H1 (cell line): ENCODE results near the gene USP24.

Source experiments
- CBX5 ChIP-seq: fragments of 300-800, 300-1000 bp; sonication (generic); IDR thresholded peaks from 2 replicates; pipeline ENCODE4 v1.7.1; 2016; ENCODE audit warnings: antibody characterized with exemption, low read length, low read depth
- EP300 ChIP-seq, 2 experiments: IDR thresholded peaks; 1 replicate in 1 of 2; 2 replicates in 1 of 2; pipeline ENCODE4 v1.6.1; 2011 to 2012; ENCODE audit warnings: low read depth in 2 of 2, low read length in 2 of 2, mild to moderate bottlenecking in 2 of 2, borderline replicate concordance in 1 of 2, inconsistent platforms in 1 of 2, moderate library complexity in 1 of 2
- POLR2AphosphoS5 ChIP-seq: IDR thresholded peaks from 2 replicates; pipeline ENCODE4 v1.6.1; 2011; ENCODE audit warnings: low read depth, low read length
- RAD21 ChIP-seq, 2 experiments: IDR thresholded peaks in 1 of 2; conservative IDR thresholded peaks in 1 of 2; 2 replicates each; pipeline ENCODE4 v1.6.1; 2011; ENCODE audit warnings: low read depth in 2 of 2, low read length in 2 of 2, improper control_type of control experiment in 1 of 2, inconsistent platforms in 1 of 2, mild to moderate bottlenecking in 1 of 2, moderate library complexity in 1 of 2
- RFX5 ChIP-seq: IDR thresholded peaks from 2 replicates; pipeline ENCODE4 v1.6.1; 2011; ENCODE audit warnings: low read depth, low read length, improper control_type of control experiment, borderline replicate concordance
- RXRA ChIP-seq: IDR thresholded peaks from 2 replicates; pipeline ENCODE4 v1.6.1; 2011; ENCODE audit warnings: low read depth, mild to moderate bottlenecking, low read length, moderate library complexity; ENCODE audit not compliant: insufficient read depth
- SIN3A ChIP-seq, 2 experiments: IDR thresholded peaks in 1 of 2; conservative IDR thresholded peaks in 1 of 2; 2 replicates each; pipeline ENCODE4 v1.6.1; 2011 to 2012; ENCODE audit warnings: low read length in 2 of 2, improper control_type of control experiment in 1 of 2, low read depth in 1 of 2, mild to moderate bottlenecking in 1 of 2
- SP1 ChIP-seq: IDR thresholded peaks from 2 replicates; pipeline ENCODE4 v1.6.1; 2011; ENCODE audit warnings: low read depth, low read length
- TCF12 ChIP-seq: IDR thresholded peaks from 2 replicates; pipeline ENCODE4 v1.6.1; 2011; ENCODE audit warnings: low read depth, mild to moderate bottlenecking, low read length
- ZNF274 ChIP-seq: IDR thresholded peaks from 2 replicates; pipeline ENCODE4 v1.7.0; 2012; ENCODE audit warnings: low read length, borderline replicate concordance; ENCODE audit errors: extremely low read depth
- TF ChIP-seq, protein P1 (sequence below), 3 experiments: IDR thresholded peaks; 1 replicate in 2 of 3; 2 replicates in 1 of 3; pipeline versions ENCODE4 v1.5.1 to v1.6.1; 2011; ENCODE audit warnings: low read length in 3 of 3, mild to moderate bottlenecking in 3 of 3, inconsistent platforms in 2 of 3, low read depth in 1 of 3, moderate library complexity in 1 of 3; ENCODE audit not compliant: insufficient read depth in 1 of 3; ENCODE audit errors: control extremely low read depth in 1 of 3

DNA sequence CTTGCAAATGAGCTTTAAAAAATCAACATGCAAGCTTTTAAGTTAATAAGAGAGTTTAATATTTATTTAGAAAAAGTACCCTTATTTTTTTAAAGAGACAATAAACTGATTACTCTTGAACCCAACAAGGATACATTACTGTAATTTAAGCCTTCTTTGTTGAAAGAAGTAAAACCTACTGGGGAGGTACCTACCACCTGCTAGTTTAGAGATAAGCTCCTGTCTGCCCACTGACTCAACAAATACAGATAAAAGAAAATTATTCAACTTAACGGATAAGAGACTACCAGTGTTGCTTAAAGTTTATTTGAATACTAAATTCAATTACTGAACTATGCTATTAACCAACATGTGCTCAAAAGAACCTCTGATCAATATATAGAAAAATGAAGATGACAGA is 23.1 kb downstream of the USP24 start:
- no peak for TF ChIP-seq CBX5
- TF ChIP-seq SP1, result no peak
- TF ChIP-seq, protein P1, sequence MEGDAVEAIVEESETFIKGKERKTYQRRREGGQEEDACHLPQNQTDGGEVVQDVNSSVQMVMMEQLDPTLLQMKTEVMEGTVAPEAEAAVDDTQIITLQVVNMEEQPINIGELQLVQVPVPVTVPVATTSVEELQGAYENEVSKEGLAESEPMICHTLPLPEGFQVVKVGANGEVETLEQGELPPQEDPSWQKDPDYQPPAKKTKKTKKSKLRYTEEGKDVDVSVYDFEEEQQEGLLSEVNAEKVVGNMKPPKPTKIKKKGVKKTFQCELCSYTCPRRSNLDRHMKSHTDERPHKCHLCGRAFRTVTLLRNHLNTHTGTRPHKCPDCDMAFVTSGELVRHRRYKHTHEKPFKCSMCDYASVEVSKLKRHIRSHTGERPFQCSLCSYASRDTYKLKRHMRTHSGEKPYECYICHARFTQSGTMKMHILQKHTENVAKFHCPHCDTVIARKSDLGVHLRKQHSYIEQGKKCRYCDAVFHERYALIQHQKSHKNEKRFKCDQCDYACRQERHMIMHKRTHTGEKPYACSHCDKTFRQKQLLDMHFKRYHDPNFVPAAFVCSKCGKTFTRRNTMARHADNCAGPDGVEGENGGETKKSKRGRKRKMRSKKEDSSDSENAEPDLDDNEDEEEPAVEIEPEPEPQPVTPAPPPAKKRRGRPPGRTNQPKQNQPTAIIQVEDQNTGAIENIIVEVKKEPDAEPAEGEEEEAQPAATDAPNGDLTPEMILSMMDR (IDR thresholded peaks at IDR 0.05; ENCODE audit: control extremely low read depth in 1 of 3, insufficient read depth in 1 of 3, low read depth in 1 of 3, low read length in 3 of 3), result no peak
- no peak for TF ChIP-seq ZNF274
- no peak for TF ChIP-seq POLR2AphosphoS5
- TF ChIP-seq TCF12, result no peak
- TF ChIP-seq RFX5, result no peak
- no peak for TF ChIP-seq SIN3A (conservative IDR thresholded peaks at IDR 0.05 in 1 of 2, IDR thresholded peaks at IDR 0.05 in 1 of 2; ENCODE audit: low read depth in 1 of 2, low read length in 2 of 2)
- no peak for TF ChIP-seq RAD21 (IDR thresholded peaks at IDR 0.05 in 1 of 2, conservative IDR thresholded peaks at IDR 0.05 in 1 of 2; ENCODE audit: low read depth in 2 of 2, low read length in 2 of 2)
- TF ChIP-seq RXRA, result no peak
- no peak for TF ChIP-seq EP300 (IDR thresholded peaks at IDR 0.05; ENCODE audit: borderline replicate concordance in 1 of 2, low read depth in 2 of 2, low read length in 2 of 2)
